ENCODE results near the gene HTRA2.

HTRA2 gene

GRCh38 chr2:74552914-74553811, 23.4 kb downstream of the HTRA2 start:
- peak; percentile 61 for DNase-seq (ENCODE audit: extremely low spot score)
- POLR2A ChIA-PET, result no interaction called here
- no peak for TF ChIP-seq CTCF (IDR thresholded peaks at IDR 0.05; ENCODE audit: control extremely low read depth, extremely low read depth, low read depth, missing control alignments)
- CTCF ChIA-PET, result interaction anchor here (1.5 to 3.2 kb wide), 2 partner anchors 14 to 32 kb away, joined by 5 to 14 read pairs; no protein-coding TSS in a partner anchor

DNA sequence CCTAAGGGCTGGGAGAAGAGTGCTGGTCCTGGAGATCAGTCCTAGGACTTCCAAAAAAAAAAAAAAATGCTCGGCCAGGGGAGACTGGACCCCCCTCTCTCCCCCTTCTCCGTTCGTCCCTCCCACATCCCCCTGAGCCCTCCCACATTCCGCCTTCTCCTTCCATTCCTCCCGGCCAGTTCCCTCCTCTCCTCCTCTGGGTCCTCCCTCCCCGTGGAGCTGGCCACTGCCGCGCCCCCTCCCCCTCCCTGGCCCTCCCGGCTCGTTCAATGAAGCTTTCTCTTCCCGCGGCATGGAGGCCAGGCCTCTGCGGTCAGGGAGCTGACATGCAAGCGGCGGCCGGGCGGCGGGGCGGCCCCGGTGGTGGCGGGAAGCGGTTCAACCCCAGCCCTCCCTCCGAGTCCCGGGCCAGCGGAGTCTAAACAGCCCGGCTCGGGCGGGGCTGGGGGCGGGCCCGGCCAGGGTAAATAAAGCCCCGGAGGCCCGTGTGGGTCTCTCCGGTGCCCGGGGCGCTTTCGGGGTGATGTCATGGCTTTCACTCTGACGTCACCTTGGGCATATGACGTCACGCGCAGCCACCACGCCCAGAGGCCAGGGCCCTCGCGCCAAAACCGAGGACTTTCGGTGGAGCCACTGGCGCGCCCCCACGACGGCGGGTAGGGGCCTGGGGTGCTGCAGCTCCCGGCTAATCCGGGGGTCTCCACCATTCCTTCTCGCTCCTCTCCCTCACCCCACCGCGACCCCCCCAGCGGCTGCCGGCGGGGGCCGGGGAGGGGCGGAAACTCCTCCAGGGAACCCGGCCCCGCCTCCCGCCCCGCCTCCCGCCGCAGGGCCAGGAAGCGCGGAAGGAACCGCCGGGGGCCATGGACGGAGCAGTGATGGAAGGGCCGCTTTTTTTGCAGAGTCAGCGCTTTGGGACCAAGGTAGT, 24.4 kb downstream of the HTRA2 start, which contains the start of the genes DOK1 and LOXL3:
TSS of gene DOK1 (plus strand) at position 829 of the 928 bp plus-strand sequence. CDS start at position 864, 35 bp downstream.
TSS of gene LOXL3 (minus strand) at position 51 of the 928 bp plus-strand sequence. CDS start 1,308 bp downstream, outside the sequence.
- POLR2A ChIA-PET, result interaction anchor here (0.6 to 0.7 kb wide), 2 partner anchors 100 to 424 kb away, joined by 4 to 8 read pairs; no protein-coding TSS in a partner anchor
- TF ChIP-seq CTCF (IDR thresholded peaks at IDR 0.05; ENCODE audit: control extremely low read depth, extremely low read depth, low read depth, missing control alignments), result no peak
- DNase-seq (ENCODE audit: extremely low spot score), result peak; percentile 90
- CTCF ChIA-PET, result interaction anchor here (1.2 to 3.8 kb wide), 3 partner anchors 12 to 23 kb away, joined by 3 to 26 read pairs (median 7); no protein-coding TSS in a partner anchor

GRCh38 chr2:74554820-74555531, 25.2 kb downstream of the HTRA2 start:
- POLR2A ChIA-PET, result no interaction called here
- CTCF ChIA-PET, result interaction anchor here (0.9 to 3.8 kb wide), 6 partner anchors 10 to 33 kb away, joined by 3 to 26 read pairs (median 4); no protein-coding TSS in a partner anchor
- DNase-seq (ENCODE audit: extremely low spot score), result peak; percentile 66
- TF ChIP-seq CTCF (IDR thresholded peaks at IDR 0.05; ENCODE audit: control extremely low read depth, extremely low read depth, low read depth, missing control alignments), result no peak

GRCh38 chr2:74555610-74556103, 25.9 kb downstream of the HTRA2 start:
- DNase-seq (ENCODE audit: extremely low spot score), result no peak
- TF ChIP-seq CTCF (IDR thresholded peaks at IDR 0.05; ENCODE audit: control extremely low read depth, extremely low read depth, low read depth, missing control alignments), result no peak
- ChIA-PET POLR2A (no interaction called here), CTCF (interaction anchor here (0.9 to 3.8 kb wide), 6 partner anchors 9 to 32 kb away, joined by 3 to 26 read pairs (median 4); no protein-coding TSS in a partner anchor)

DNA sequence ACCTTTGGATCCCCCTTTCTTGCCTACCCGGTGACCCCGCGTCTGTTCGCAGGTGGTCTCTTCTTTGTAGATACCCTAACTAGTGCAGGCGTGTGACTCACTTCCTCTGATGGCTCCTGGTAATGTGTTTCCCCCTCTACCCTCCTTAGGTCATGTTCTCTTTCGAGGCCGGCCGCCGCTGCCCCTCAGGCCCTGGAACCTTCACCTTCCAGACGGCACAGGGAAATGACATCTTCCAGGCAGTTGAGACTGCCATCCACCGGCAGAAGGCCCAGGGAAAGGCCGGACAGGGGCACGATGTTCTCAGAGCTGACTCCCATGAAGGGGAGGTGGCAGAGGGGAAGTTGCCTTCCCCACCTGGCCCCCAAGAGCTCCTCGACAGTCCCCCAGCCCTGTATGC, 26.4 kb downstream of the HTRA2 start:
- DNase-seq (ENCODE audit: extremely low spot score), result no peak
- no peak for TF ChIP-seq CTCF (IDR thresholded peaks at IDR 0.05; ENCODE audit: control extremely low read depth, extremely low read depth, low read depth, missing control alignments)
- ChIA-PET CTCF (interaction anchor here (0.9 to 3.8 kb wide), 5 partner anchors 8 to 32 kb away, joined by 3 to 26 read pairs (median 5); no protein-coding TSS in a partner anchor), POLR2A (no interaction called here)

All from GM10248 (cell line).